ENCODE data around the gene IZUMO4.
"Not testable (repeated sequence)": the region's sequence is repeated elsewhere in the genome, so short reads cannot be mapped to it uniquely, and the experiment has no call there.

Gene IZUMO4

GRCh38 chr19:2089727-2090053 is 7.0 kb upstream of the IZUMO4 start:
- DNase-seq: no peak
- Histone ChIP-seq H3K4me1 (ENCODE audit: control extremely low read depth in 1 of 4, control insufficient read depth in 4 of 4, insufficient read depth in 4 of 4, low read length in 3 of 4) (peaks cover 20 to 99% (median 94%) of the 10 kb centered on the region in 4 experiments), H3K27me3 (replicated peaks in 2 of 5; ENCODE audit: control insufficient read depth in 4 of 5, insufficient read depth in 5 of 5, low read length in 4 of 5) (no peaks in the 10 kb centered on the region), H3K27ac (ENCODE audit: insufficient read depth in 1 of 2, low read depth in 1 of 2, low read length in 2 of 2, poor library complexity in 1 of 2, severe bottlenecking in 2 of 2) (peak overlapping the region in 1 of 2 experiments; percentile 72), H3K36me3 (ENCODE audit: control insufficient read depth in 4 of 4, insufficient read depth in 4 of 4, low read length in 3 of 4) (peaks cover 0 to 14% (median 2%) of the 10 kb centered on the region in 4 experiments), H3K4me3 (ENCODE audit: control insufficient read depth in 1 of 7, extremely low read depth in 1 of 7, insufficient read depth in 4 of 7, low read depth in 2 of 7, low read length in 6 of 7) (peak overlapping the region in 5 of 7 experiments; percentile 10 to 54 (median 43)), H3K9me3 (ENCODE audit: control extremely low read depth in 1 of 5, control insufficient read depth in 4 of 5, insufficient read depth in 2 of 5, low read depth in 1 of 5, low read length in 4 of 5) (no peaks in the 10 kb centered on the region)
- CTCF ChIA-PET: interaction anchor here (0.8 to 3.0 kb wide), 5 partner anchors 9 to 73 kb away, joined by 3 to 8 read pairs (median 4); no protein-coding TSS in a partner anchor
- 6% methylated on average over 2 of the region's 2 CpGs for WGBS (ENCODE audit: insufficient coverage)
- POLR2A ChIA-PET: interaction anchor here (1.7 kb wide), 1 partner anchor 38 kb away, joined by 10 read pairs; the partner anchor contains the start of gene MKNK2

- H3K9me3 ChIP-seq (ENCODE audit: control extremely low read depth in 1 of 5, control insufficient read depth in 4 of 5, insufficient read depth in 2 of 5, low read depth in 1 of 5, low read length in 4 of 5); POLR2A ChIA-PET; H3K27ac ChIP-seq (ENCODE audit: insufficient read depth in 1 of 2, low read depth in 1 of 2, low read length in 2 of 2, poor library complexity in 1 of 2, severe bottlenecking in 2 of 2); H3K27me3 ChIP-seq (replicated peaks in 2 of 5; ENCODE audit: control insufficient read depth in 4 of 5, insufficient read depth in 5 of 5, low read length in 4 of 5); H3K4me3 ChIP-seq (ENCODE audit: control insufficient read depth in 1 of 7, extremely low read depth in 1 of 7, insufficient read depth in 4 of 7, low read depth in 2 of 7, low read length in 6 of 7): not testable (repeated sequence)
- CTCF ChIA-PET: interaction anchor here (0.7 to 3.0 kb wide), 9 partner anchors 11 to 69 kb away, joined by 3 to 9 read pairs (median 3); partner anchors contain the start of gene MKNK2
- WGBS (ENCODE audit: insufficient coverage): 80% methylated on average over 1 of the region's 13 CpGs
- Histone ChIP-seq H3K36me3 (ENCODE audit: control insufficient read depth in 4 of 4, insufficient read depth in 4 of 4, low read length in 3 of 4) (peaks cover 0 to 14% (median 2%) of the 10 kb centered on the region in 4 experiments), H3K4me1 (ENCODE audit: control extremely low read depth in 1 of 4, control insufficient read depth in 4 of 4, insufficient read depth in 4 of 4, low read length in 3 of 4) (peaks cover 20 to 88% (median 84%) of the 10 kb centered on the region in 4 experiments)
- DNase-seq: peak in 2 of 3 donors; percentile 45
Observed at GRCh38 chr19:2091926-2092525, 4.7 kb upstream of the IZUMO4 start.

GRCh38 chr19:2096034-2096479 is 658 bp upstream of the IZUMO4 start, which contains the start of gene MOB3A:
Gene MOB3A, minus strand, starts transcription at chr19:2096326. Its CDS starts 17,766 bp downstream, at chr19:2078560.
- ChIA-PET CTCF (interaction anchor here (1.3 to 3.5 kb wide), 3 partner anchors 9 to 27 kb away, joined by 7 to 24 read pairs (median 9); no protein-coding TSS in a partner anchor), POLR2A (interaction anchor here (0.6 to 2.3 kb wide), 5 partner anchors 8 to 442 kb away, joined by 3 to 10 read pairs (median 3); no protein-coding TSS in a partner anchor)
- H3K36me3 ChIP-seq (ENCODE audit: control insufficient read depth in 4 of 4, insufficient read depth in 4 of 4, low read length in 3 of 4): peaks cover 2 to 28% (median 17%) of the 10 kb centered on the region in 4 experiments
- DNase-seq: peak; percentile 92 to 97 (median 95)
- H3K4me3 ChIP-seq (ENCODE audit: control insufficient read depth in 1 of 7, extremely low read depth in 1 of 7, insufficient read depth in 4 of 7, low read depth in 2 of 7, low read length in 6 of 7): peak within 1 kb of the TSS; percentile 61 to 85 (median 82)
- no peaks in the 10 kb centered on the region for H3K9me3 ChIP-seq (ENCODE audit: control extremely low read depth in 1 of 5, control insufficient read depth in 4 of 5, insufficient read depth in 2 of 5, low read depth in 1 of 5, low read length in 4 of 5)
- H3K4me1 ChIP-seq (ENCODE audit: control extremely low read depth in 1 of 4, control insufficient read depth in 4 of 4, insufficient read depth in 4 of 4, low read length in 3 of 4): peaks cover 13 to 56% (median 52%) of the 10 kb centered on the region in 4 experiments
- no peaks in the 10 kb centered on the region for H3K27me3 ChIP-seq (replicated peaks in 2 of 5; ENCODE audit: control insufficient read depth in 4 of 5, insufficient read depth in 5 of 5, low read length in 4 of 5)
- H3K27ac ChIP-seq (ENCODE audit: insufficient read depth in 1 of 2, low read depth in 1 of 2, low read length in 2 of 2, poor library complexity in 1 of 2, severe bottlenecking in 2 of 2): peak within 1 kb of the TSS; percentile 68 to 92
- WGBS (ENCODE audit: insufficient coverage): 0% methylated on average over 45 of the region's 56 CpGs

- peaks cover 2 to 40% (median 26%) of the 10 kb centered on the region in 4 experiments for H3K36me3 ChIP-seq (ENCODE audit: control insufficient read depth in 4 of 4, insufficient read depth in 4 of 4, low read length in 3 of 4)
- 33% methylated on average over 29 of the region's 30 CpGs for WGBS (ENCODE audit: insufficient coverage)
- peak overlapping the region in 1 of 2 experiments; percentile 49 for H3K27ac ChIP-seq (ENCODE audit: insufficient read depth in 1 of 2, low read depth in 1 of 2, low read length in 2 of 2, poor library complexity in 1 of 2, severe bottlenecking in 2 of 2)
- no peaks in the 10 kb centered on the region for H3K27me3 ChIP-seq (replicated peaks in 2 of 5; ENCODE audit: control insufficient read depth in 4 of 5, insufficient read depth in 5 of 5, low read length in 4 of 5)
- H3K9me3 ChIP-seq (ENCODE audit: control extremely low read depth in 1 of 5, control insufficient read depth in 4 of 5, insufficient read depth in 2 of 5, low read depth in 1 of 5, low read length in 4 of 5): no peaks in the 10 kb centered on the region
- ChIA-PET POLR2A (interaction anchor here (1.2 kb wide), 1 partner anchor 15 kb away, joined by 3 read pairs; no protein-coding TSS in a partner anchor), CTCF (interaction anchor here (0.7 to 1.0 kb wide), 4 partner anchors 9 to 65 kb away, joined by 3 read pairs; no protein-coding TSS in a partner anchor)
- peaks cover 11 to 43% (median 41%) of the 10 kb centered on the region in 4 experiments for H3K4me1 ChIP-seq (ENCODE audit: control extremely low read depth in 1 of 4, control insufficient read depth in 4 of 4, insufficient read depth in 4 of 4, low read length in 3 of 4)
- peak overlapping the region in 5 of 7 experiments; percentile 53 to 74 (median 62) for H3K4me3 ChIP-seq (ENCODE audit: control insufficient read depth in 1 of 7, extremely low read depth in 1 of 7, insufficient read depth in 4 of 7, low read depth in 2 of 7, low read length in 6 of 7)
- DNase-seq: no peak
Observed at GRCh38 chr19:2097203-2097885, 629 bp downstream of the IZUMO4 start.

GRCh38 chr19:2097886-2098327 is 1.2 kb downstream of the IZUMO4 start:
- WGBS (ENCODE audit: insufficient coverage): 95% methylated on average over 23 of the region's 23 CpGs
- H3K36me3 ChIP-seq (ENCODE audit: control insufficient read depth in 4 of 4, insufficient read depth in 4 of 4, low read length in 3 of 4): peaks cover 2 to 37% (median 26%) of the 10 kb centered on the region in 4 experiments
- H3K9me3 ChIP-seq (ENCODE audit: control extremely low read depth in 1 of 5, control insufficient read depth in 4 of 5, insufficient read depth in 2 of 5, low read depth in 1 of 5, low read length in 4 of 5): no peaks in the 10 kb centered on the region
- H3K27me3 ChIP-seq (replicated peaks in 2 of 5; ENCODE audit: control insufficient read depth in 4 of 5, insufficient read depth in 5 of 5, low read length in 4 of 5): no peaks in the 10 kb centered on the region
- ChIA-PET CTCF (interaction anchor here (0.7 to 1.0 kb wide), 2 partner anchors 40 to 66 kb away, joined by 3 read pairs; no protein-coding TSS in a partner anchor), POLR2A (no interaction called here)
- peak in 2 of 3 donors; percentile 22 to 44 for DNase-seq
- H3K4me1 ChIP-seq (ENCODE audit: control extremely low read depth in 1 of 4, control insufficient read depth in 4 of 4, insufficient read depth in 4 of 4, low read length in 3 of 4): peaks cover 9 to 37% (median 36%) of the 10 kb centered on the region in 4 experiments
- no peak overlapping the region for H3K27ac ChIP-seq (ENCODE audit: insufficient read depth in 1 of 2, low read depth in 1 of 2, low read length in 2 of 2, poor library complexity in 1 of 2, severe bottlenecking in 2 of 2)
- H3K4me3 ChIP-seq (ENCODE audit: control insufficient read depth in 1 of 7, extremely low read depth in 1 of 7, insufficient read depth in 4 of 7, low read depth in 2 of 7, low read length in 6 of 7): no peak overlapping the region

GRCh38 chr19:2099054-2099501 is 2.4 kb downstream of the IZUMO4 start:
- POLR2A ChIA-PET: no interaction called here
- CTCF ChIA-PET: no interaction called here
- 95% methylated on average over 8 of the region's 16 CpGs for WGBS (ENCODE audit: insufficient coverage)

More at GRCh38 chr19:2099054-2099501, 2.4 kb downstream of the IZUMO4 start:
- H3K36me3 ChIP-seq (ENCODE audit: control insufficient read depth in 4 of 4, insufficient read depth in 4 of 4, low read length in 3 of 4): peaks cover 2 to 40% (median 30%) of the 10 kb centered on the region in 4 experiments
- H3K4me1 ChIP-seq (ENCODE audit: control extremely low read depth in 1 of 4, control insufficient read depth in 4 of 4, insufficient read depth in 4 of 4, low read length in 3 of 4): peaks cover 5 to 26% (median 24%) of the 10 kb centered on the region in 4 experiments
- H3K9me3 ChIP-seq (ENCODE audit: control extremely low read depth in 1 of 5, control insufficient read depth in 4 of 5, insufficient read depth in 2 of 5, low read depth in 1 of 5, low read length in 4 of 5): no peaks in the 10 kb centered on the region
- DNase-seq: no peak
- no peak overlapping the region for H3K4me3 ChIP-seq (ENCODE audit: control insufficient read depth in 1 of 7, extremely low read depth in 1 of 7, insufficient read depth in 4 of 7, low read depth in 2 of 7, low read length in 6 of 7)
- H3K27me3 ChIP-seq (replicated peaks in 2 of 5; ENCODE audit: control insufficient read depth in 4 of 5, insufficient read depth in 5 of 5, low read length in 4 of 5): no peaks in the 10 kb centered on the region
- H3K27ac ChIP-seq (ENCODE audit: insufficient read depth in 1 of 2, low read depth in 1 of 2, low read length in 2 of 2, poor library complexity in 1 of 2, severe bottlenecking in 2 of 2): no peak overlapping the region

Measured in common myeloid progenitor, CD34-positive (primary cell).